Stimulated activated CD4-positive, alpha-beta T cell treated with anti-CD3 and anti-CD28 coated beads, Interleukin-2, amount 100 ng/mL, for 48 hours (primary cell): ENCODE data around the gene INPP5J.
"Not testable (repeated sequence)": the region's sequence is repeated elsewhere in the genome, so short reads cannot be mapped to it uniquely, and the experiment has no call there.

Experiments used
- DNase-seq, 2 donors: peaks; one replicate each; pipeline ENCODE4 v3.0.0-alpha.2; 2020

INPP5J gene, protein sequence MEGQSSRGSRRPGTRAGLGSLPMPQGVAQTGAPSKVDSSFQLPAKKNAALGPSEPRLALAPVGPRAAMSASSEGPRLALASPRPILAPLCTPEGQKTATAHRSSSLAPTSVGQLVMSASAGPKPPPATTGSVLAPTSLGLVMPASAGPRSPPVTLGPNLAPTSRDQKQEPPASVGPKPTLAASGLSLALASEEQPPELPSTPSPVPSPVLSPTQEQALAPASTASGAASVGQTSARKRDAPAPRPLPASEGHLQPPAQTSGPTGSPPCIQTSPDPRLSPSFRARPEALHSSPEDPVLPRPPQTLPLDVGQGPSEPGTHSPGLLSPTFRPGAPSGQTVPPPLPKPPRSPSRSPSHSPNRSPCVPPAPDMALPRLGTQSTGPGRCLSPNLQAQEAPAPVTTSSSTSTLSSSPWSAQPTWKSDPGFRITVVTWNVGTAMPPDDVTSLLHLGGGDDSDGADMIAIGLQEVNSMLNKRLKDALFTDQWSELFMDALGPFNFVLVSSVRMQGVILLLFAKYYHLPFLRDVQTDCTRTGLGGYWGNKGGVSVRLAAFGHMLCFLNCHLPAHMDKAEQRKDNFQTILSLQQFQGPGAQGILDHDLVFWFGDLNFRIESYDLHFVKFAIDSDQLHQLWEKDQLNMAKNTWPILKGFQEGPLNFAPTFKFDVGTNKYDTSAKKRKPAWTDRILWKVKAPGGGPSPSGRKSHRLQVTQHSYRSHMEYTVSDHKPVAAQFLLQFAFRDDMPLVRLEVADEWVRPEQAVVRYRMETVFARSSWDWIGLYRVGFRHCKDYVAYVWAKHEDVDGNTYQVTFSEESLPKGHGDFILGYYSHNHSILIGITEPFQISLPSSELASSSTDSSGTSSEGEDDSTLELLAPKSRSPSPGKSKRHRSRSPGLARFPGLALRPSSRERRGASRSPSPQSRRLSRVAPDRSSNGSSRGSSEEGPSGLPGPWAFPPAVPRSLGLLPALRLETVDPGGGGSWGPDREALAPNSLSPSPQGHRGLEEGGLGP

DNA sequence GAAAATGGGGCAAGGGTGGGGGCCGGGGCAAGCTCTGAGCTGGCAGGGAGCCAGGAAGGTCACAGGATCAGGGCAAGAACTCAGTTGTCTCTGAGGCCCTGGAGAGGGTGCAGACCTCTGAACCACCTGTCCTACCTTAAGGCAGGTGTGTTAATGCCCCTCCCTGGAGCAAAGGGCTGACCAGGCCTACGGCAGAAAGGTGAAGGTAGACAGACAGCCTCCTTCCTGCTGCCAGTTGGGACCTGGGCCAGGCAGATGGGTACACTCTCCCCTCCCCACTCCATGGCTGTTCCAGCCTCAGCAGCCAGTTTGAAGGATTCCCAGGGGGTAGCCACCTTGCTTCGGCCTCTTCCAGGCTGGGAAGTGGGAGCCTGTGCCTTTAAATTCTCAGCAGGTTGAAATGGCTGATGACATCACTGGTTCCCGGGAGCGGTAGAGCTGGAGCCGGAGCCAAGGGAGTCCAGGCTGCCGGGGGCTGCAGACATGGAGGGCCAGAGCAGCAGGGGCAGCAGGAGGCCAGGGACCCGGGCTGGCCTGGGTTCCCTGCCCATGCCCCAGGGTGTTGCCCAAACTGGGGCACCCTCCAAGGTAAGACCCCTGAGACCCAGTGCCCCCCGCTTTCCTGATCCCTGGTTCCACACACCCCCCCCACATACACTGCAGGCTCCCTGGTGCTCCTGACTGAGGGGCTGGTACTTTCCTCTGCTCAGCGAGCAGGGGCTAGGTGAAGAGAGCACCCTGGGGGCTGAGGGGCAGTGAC lies at the start of gene INPP5J:
Gene INPP5J (plus strand): TSS at position 435 of the 760 bp plus-strand sequence. CDS start 49 bp downstream, at position 484.
- DNase-seq: no peak

DNA sequence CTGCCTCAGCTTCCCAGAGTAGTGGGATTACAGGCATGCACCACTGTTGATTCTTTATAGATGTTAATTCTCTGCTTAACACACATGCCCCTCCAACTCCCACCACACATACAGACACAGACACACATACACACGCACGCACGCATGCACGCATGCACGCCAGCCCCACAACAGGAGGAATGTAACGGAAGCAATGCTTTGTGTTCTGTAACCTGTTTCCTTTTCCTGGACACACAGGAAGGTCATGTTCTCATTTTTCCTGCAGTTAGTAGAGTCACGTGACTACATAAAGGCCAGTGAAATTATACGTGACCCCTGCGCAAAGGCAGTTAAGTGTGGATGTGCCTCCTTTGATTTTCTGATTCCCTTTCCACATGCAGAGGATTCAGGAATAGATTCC lies 49.6 kb upstream of the INPP5J start:
- not testable (repeated sequence) for DNase-seq

DNA sequence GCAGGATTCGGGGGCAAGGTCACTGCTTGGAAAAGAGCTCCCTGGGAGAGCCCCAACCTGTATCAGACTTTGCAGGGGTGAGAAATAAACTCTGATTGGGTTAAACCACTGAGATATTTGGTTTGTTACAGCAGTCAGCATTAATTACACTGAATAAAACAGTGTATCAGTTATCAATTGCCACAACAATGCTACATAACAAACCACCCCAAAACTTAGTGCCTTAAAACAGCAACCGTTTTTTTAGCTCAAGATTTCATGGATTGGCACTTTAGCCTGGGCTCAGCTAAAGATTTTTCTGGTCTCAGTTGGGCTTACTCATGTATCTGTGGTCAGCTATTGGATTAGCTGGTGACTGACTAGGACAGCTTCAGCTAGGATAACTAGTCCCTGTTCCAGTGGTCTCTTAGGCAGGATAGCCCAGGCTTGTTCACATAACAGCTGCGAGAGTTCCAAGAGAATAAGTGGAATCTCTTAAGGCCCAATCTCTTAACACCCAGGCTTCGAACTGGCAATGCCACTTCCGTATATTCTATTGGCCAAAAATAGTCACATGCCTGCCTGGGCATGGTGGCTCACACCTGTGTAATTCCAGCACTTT lies 49.1 kb upstream of the INPP5J start:
- DNase-seq: not testable (repeated sequence)

DNA sequence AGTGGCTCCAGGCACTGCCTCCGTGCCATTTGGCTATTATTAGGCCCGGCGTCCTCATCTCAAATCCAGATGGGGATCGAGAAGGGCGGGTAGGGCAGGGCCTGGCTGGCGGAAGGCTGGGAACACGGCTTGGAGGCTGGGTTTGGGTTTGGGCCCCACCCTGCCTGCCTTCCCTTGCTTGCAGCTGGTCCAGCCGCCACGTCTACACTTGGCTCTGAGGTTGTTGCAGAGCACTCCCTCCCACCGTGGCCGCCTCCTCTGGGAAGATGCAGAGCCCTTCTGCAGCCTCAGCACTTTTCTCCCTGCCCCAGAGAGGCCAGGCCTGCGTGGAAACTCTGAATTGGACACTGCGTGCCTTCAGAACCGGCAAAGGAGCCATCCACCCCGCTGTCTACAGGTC lies 46.8 kb upstream of the INPP5J start:
- no peak for DNase-seq

DNA sequence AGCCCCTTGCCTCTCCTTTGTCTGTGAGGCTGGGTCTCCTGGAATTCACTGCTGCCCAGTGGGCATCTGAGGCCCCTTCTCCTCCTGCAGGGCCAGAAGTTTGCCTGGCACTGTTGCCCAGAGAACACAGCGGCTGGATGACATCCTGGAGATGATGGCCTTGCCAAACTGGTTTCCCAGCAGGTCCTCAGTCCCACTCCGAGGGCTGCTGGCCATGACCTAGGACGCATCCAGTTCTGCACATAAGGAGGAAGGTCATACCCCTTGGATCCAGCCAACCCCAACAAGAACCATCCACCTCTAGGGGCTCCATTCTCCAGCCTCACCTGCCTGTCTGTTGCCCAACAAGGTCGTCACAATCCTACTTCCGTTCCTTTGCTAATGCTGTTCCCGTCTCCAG lies 45.1 kb upstream of the INPP5J start:
- no peak for DNase-seq

DNA sequence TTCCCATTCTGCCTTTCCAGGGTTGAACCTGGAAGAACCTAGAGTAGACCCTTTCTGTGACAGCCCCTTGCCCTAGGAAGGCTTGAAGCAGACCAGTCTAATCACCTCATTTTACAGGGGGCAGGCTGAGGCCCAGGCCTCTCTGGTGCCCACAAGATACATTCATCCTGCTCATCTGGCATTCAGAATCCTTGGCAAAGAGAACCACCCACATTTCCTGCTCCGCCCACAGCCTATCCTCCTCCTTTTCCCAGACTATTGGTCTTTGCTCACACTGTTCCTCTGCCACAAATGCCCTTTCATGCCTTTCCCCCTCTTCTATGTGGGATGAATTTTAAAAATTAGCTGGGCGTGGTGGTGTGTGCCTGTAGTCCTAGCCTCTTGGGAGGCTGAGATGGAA lies 44.4 kb upstream of the INPP5J start:
- DNase-seq: not testable (repeated sequence)

DNA sequence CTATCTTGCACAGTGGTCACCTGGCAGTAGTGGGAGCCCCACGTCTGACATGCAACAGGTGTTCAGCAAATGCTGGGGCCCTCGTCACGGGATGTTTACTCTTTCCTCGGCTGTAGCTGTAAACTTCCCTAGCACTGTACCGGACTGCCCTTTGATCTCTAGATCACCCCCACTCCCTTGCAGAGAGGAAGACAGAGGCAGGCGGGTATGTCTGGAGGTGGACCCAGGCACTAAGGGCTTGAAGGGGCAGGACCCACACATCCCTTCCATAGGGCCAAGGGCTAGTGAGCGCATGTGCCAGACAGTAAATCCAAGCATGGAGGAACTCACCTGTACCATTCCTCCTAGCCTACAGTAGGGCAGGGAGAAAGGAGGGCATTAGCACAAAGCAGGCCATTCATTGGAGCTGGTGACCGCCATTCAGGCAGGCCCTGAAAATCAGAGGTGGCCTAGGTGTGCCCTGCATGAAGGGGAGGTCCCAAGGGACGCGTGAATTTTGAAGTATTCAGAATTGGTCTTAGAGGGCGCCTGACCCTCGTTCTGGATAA lies 43.6 kb upstream of the INPP5J start:
- DNase-seq: no peak

DNA sequence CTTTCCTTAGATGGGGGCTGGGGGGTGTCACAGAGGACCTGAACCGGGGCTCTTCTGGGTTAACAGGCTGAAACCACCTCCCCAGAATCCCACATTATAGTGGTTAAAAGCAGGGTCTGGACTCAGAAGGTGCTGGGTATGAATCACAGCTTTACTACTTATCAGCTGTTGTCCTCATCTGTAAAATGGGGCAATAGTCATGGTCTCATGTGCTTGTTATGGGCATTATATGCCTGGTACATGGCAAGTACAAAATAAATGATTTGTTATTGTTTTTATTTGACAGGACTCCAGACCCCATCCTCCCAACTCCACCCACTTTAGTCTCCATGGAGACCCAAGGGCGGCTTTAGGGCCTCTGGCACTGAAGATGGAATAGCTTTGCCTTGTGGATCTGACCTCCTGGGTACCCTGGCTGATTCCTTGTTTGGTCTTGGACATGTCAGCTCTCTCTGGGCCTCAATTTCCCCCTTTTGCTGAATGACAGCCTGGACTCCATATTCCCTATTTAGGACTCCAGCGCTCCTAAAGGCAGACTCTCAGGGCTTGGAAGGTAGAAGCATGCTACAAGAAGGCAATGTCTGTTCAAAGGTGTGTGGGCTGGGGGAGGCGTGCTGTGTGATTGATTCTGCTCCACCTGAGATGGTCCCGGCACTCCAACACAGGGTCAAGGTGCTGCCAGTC lies 42.5 kb upstream of the INPP5J start:
- no peak for DNase-seq

DNA sequence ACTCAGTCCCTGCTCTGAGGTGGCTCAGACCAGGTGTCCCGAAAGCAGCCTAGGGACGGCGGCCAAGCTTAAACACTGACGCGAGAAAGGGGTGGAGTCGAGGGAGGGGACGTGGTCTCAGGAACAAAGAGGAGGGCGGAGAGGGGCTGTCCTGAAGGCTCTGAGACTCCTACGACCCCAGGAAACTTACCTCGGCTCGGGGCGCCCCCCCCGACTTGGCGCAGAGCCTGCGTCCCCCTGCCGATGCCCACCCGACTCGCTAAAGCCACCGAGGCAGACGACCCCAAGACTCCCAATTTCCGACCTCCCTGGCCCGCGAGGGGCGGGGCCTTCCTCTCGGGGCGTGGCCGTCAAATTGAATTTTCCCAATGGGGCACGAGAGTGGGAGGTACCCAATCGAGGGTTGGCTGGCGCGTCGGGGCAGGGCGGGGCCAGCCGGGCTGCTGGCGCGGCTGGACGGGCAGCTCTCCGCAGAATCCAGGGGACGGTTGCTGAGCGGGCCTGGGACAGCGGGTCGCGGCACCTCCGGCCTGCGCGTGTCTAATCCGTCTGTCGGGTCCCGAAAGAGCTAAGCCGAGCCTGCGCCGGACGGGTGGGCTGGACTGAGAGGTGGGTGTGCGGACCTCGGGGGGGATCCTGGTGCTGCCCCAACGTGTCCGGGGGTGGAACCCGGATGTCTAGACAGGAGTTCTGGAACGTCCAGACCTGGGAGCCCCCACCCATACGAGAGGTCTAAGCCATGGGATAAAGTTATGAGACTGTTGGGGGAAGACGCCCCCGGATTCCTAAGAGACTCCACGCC lies 41.7 kb upstream of the INPP5J start, which contains the start of gene SMTN:
Gene SMTN (plus strand): TSS at position 471 of the 802 bp plus-strand sequence. CDS start 1,941 bp downstream, outside the sequence.
- peak; percentile 83 to 84 for DNase-seq

DNA sequence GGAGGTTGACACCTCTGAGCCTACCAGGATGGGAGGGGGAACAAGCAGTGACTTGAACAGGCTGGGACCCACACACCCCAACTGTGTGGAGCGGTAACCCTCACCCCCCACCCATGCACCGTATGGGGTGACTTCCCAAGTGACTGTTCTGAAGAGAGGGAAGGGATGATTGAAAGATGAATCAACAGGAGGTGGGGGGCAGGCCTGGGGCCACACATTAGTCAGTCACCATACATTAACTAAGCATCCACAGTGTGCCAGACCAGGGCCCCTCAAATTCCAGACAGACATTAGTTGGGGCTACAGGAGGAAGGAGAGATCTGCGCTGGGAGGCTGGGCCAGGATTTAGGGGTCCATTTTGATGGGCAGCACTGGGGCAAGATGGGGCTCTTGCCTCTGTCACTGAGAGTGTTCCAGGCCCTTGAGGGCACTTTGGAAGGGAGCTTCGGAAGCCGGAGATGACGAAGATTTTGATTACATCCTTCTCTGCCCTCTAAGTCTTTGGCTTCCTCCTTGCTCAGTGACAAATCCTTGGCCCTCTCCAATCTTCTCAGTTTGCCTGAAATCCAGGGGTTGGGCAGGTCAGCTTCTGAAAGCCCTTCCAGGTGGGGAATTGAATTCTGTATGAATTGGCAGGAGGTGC lies 40.7 kb upstream of the INPP5J start:
- DNase-seq: no peak

DNA sequence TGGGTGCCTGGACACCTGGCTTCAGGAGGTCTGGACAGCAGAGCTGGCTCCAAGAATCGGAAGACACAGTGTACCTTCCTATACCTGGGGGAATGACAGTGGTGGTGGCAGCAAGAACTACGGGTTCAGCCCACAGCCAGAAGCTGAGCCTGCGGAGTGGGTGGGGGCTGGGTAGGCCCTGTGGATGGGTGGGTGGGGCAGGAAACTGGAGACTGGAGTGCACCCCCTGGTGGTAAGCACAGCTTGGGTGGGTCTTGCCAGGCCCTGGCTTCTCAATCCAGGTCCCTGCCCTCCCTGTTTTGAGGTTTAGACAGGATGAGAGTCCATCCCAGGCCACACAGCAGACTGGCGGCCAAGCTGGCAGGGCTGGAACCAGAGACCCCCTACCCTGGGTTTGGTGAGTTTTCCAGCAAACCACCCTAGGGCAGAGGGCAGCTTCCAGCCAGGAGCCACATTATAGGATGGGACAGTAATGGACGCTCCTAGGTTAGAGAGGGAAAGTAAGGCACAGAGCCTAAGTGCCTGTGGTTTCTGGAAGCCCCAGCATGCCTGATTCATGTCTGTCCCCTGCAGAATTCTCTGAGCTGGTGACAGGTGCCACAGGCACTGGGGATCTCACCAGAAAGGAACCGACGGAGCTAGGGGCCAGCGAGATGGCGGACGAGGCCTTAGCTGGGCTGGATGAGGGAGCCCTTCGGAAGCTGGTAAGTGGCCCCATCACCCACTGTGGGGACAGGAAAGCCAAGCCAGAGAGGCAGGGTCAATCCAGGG lies 40.0 kb upstream of the INPP5J start:
- DNase-seq: peak; percentile 54 to 60

DNA sequence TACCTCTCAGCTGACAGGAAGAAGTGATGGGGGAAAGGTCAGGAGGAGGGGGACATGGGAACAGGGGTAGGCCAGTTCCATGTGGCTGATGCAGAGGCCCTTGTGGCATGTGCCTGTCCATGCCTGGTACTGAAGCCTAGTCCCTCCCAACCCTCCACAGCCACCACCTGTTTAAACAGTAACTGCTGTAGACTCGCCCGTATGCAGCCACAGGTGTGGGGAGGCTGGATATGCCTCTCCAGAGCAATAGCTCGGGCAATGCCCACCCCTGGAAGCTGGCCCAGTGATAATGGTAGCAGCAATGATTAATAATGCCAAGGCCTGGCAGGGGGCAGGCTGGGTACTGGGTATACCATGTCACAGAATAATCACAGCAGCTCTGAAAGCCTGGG lies 39.4 kb upstream of the INPP5J start:
- no peak for DNase-seq

DNA sequence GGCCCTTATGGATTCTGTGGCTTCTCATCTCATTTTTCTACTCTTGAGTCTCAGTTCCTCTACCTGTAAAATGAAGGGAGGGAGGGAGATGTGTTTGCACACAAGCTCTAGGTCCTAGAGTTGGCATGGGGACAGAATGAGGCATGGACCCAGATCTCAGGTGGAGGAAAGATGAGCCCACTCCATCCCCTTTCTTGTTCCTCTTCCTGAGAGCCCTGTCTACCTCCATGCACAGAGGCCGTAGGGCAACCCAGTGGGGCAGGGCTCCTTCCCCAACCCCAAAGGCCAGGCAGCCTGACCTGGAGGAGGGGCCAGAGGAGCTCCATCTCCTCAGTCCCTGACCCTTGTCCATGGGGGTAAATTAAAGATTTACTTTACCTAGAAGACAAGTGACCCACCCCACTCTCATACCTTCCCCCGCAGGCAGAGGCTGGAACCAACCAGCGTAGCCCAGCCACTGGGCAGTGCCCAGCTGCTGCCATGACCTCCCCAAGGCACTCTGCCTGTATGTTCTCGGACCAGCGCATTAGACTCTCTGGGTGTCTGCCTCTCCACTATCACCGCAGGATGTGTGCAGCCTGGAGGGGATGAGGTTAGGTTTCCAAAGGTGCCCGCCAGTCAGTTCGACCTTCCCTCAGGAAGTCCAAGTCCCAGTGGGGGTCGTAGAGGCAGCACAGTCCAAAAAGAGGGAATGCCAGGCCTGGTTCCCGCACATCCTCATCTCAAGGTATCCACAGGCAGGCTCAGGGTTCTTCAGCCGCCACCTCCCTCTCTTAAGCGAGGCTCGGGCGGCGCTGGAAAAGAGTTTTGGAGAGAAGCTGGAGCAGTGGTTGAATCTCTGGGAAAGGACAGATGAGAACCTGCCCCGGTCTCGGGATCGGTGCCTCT lies 38.6 kb upstream of the INPP5J start:
- no peak for DNase-seq

DNA sequence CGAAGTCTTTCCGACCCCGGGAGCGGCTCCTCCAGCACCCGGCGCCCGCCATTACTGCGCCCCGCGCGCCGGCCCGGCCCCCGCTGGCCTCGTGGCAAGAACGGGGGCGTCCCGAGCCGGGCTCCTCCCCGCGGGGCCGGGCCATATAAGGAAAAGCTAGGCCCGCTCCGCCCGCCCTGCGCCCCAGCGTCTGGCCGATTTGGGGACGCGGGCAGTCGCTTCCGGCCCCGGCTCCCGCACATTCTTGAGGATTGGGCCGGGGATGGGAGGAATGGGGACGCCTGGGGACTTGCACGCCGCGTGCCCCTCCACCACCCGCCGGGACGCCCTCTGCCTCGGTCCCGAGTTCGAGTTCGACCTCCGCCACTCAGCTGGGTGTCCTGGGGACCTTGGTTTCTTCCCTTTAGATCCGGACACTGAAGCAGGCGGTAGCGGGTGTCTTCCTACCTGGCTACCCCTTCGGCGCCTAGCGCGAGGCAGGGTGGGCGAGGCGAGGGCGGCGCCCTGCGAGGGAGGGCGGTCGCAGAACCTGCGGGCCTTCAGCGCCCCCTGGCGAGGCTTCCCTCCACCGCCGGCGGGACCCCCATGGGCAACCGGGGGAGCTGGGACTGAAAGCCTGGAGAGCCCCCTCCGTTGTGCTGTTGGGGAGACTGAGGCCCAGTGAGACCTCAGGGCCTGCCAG lies 37.8 kb upstream of the INPP5J start:
- DNase-seq: peak; percentile 83

DNA sequence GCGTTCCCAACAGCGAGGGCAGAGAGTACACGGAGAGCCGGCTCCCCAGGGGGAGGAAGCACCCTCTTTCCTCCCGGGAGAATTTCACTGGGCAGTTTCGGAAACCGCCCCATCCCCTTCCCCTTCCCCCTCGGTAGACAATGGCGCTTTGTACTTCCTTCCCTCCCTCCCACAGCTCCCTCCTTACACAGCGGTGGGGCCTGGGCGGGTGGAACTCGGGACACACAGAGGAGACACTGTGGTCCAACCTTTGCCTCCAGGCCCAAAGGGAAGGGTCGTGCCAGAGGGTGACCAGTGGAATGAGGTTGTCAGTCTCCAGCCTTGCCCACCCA lies 37.3 kb upstream of the INPP5J start:
- no peak for DNase-seq

DNA sequence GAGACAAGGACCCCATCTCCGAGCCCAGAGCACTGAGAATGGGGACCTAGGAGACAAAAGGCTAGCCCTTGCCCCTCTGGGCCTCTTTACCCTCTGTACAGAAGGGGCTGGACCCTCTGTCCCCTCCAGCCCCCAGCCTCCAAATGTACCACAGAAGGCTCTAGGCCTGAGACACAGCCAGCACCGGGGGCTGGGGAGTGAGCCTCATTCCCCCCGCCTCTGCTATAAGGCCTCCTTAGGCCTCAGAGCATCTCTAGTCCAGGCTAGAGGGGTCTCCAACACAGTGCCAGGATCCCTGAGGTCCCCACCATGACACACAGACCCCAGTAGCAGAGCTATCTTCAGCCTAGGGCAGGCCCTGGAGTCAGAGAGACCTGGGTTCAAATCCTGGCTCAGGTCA lies 36.8 kb upstream of the INPP5J start:
- DNase-seq: no peak

DNA sequence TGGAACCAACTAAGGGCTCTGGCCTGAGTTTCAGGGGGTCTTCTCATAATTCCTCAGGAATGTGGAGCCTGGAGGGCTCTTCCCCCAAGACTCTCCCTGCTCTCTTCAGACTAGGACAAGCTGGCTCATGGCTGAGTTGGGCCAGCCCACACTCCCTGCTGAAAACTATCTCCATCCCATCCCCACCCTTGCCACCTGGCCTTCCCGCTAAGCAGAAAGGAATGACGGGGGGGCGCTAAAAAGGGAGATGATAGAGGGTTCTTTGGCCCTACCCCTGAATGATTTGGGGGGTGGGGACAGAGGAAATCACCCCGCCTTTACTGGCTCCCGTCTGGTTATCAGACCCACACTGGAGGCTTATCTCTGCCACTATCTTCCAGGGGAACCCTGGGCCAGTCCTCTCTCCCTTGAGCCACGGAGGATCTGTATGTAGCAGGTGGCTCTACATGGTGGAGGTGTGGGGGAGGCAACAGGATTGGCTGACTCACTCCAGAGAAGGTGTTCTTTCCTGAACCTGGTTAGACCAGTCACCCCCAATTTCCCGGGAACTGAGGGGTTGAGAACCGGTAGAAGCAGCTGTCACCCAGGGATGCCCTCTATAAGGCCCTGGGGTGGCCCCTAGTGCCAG lies 35.9 kb upstream of the INPP5J start:
- no peak for DNase-seq
